Esophagus muscularis mucosa (tissue), 4 donors: Measurements from ENCODE around the gene RPS10.

Experiments
- EP300 ChIP-seq: sonication (generic); formaldehyde crosslinking; IDR thresholded peaks from one replicate; pipeline ENCODE4 v1.6.1; 2017; ENCODE audit warnings: antibody characterized with exemption
- POLR2A ChIP-seq: fragments of 450-650 bp; IDR thresholded peaks from one replicate; pipeline ENCODE4 v1.6.1; 2017; ENCODE audit warnings: antibody characterized with exemption, moderate library complexity, mild to moderate bottlenecking, low read depth
- POLR2AphosphoS5 ChIP-seq, 2 donors: sonication (generic); formaldehyde crosslinking; IDR thresholded peaks; one replicate each; pipeline ENCODE4 v1.6.1; 2017; ENCODE audit warnings: antibody characterized with exemption in 2 of 2
- TF ChIP-seq, protein P1 (sequence below), 3 experiments: fragments of 200-600 bp in 2 of 3; fragments of 450-650 bp in 1 of 3; sonication (generic) in 2 of 3; IDR thresholded peaks; one replicate each; pipeline ENCODE4 v1.5.1; 2017 to 2019; ENCODE audit warnings: antibody characterized with exemption in 3 of 3, mild to moderate bottlenecking in 2 of 3, moderate library complexity in 1 of 3

DNA sequence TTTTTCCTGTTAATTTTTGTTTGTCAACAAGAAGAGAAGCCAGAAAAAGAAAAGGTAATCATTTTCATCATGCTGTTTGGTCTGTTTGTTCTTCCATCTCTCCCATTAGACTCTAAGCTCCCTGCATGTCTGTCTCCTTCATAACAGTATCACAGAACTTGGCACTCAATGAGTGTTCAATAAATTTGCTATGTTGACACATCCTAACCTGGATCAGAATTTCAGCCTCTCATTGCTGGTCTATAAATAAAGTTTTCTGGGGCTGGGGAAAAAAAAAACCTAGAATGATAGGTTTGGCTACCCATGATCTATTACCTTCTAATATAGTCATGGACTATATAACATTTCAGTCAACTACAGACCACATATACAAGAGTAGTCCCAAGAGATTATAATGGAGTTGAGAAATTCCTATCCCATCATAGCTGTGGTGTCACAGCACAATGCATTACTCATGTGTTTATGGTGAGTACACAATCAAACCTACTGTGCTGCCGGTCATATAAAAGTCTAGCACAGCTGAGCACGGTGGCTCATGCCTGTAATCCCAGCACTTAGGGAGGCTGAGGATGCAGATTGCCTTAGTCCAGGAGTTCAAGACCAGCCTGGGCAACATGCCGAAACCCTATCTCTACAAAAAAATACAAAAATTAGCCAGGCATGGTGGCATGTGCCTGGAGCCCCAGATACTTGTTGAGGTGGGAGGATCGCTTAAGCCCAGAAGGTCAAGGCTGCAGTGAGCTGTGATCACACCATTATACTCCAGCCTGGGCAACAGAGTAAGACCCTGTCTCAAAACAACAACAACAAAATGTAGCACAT lies 39.3 kb downstream of the RPS10 start:
- TF ChIP-seq, protein P1, sequence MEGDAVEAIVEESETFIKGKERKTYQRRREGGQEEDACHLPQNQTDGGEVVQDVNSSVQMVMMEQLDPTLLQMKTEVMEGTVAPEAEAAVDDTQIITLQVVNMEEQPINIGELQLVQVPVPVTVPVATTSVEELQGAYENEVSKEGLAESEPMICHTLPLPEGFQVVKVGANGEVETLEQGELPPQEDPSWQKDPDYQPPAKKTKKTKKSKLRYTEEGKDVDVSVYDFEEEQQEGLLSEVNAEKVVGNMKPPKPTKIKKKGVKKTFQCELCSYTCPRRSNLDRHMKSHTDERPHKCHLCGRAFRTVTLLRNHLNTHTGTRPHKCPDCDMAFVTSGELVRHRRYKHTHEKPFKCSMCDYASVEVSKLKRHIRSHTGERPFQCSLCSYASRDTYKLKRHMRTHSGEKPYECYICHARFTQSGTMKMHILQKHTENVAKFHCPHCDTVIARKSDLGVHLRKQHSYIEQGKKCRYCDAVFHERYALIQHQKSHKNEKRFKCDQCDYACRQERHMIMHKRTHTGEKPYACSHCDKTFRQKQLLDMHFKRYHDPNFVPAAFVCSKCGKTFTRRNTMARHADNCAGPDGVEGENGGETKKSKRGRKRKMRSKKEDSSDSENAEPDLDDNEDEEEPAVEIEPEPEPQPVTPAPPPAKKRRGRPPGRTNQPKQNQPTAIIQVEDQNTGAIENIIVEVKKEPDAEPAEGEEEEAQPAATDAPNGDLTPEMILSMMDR (IDR thresholded peaks at IDR 0.05), result no peak
- TF ChIP-seq POLR2A (no peak), EP300 (no peak), POLR2AphosphoS5 (IDR thresholded peaks at IDR 0.05) (no peak)
